Activated CD8-positive, alpha-beta T cell treated with anti-CD3 and anti-CD28 coated beads, Interleukin-2, amount 10 ng/mL, durations not matched to agents 7 days and 5 days (primary cell): ENCODE measurements around the gene KIF17. TPM values are rescaled to one million over a fixed set of nuclear protein-coding genes. Genes with fewer than 3 reads are reported as not detected.

Experiments
- ATAC-seq: fragments of 150-1000 bp; cut with Tn5 transposase; one replicate; pipeline ENCODE4 v1.10.0; 2021; ENCODE audit warnings: moderate library complexity
- CTCF ChIA-PET: fragments of 350-600 bp; sonication (Branson Sonifier 250); formaldehyde crosslinking; loops from one replicate; lab custom pipeline; 2021; ENCODE audit warnings: antibody characterized with exemption; lab: Charles Lee
- POLR2A ChIA-PET: fragments of 350-600 bp; sonication (Branson Sonifier 250); formaldehyde crosslinking; loops from one replicate; lab custom pipeline; 2021; ENCODE audit warnings: antibody characterized with exemption; lab: Charles Lee
- DNase-seq: peaks from one replicate; pipeline ENCODE4 v3.0.0-alpha.2; 2020
- H3K27ac Mint-ChIP-seq: one replicate; pipeline ENCODE4 v1.8.0; 2021; ENCODE audit warnings: mild to moderate bottlenecking, mixed read lengths
- H3K27me3 Mint-ChIP-seq: one replicate; pipeline ENCODE4 v1.8.0; 2021; ENCODE audit warnings: low read depth, mixed read lengths
- H3K36me3 Mint-ChIP-seq: one replicate; pipeline ENCODE4 v1.8.0; 2021; ENCODE audit warnings: low read depth, mixed read lengths
- H3K4me1 Mint-ChIP-seq: one replicate; pipeline ENCODE4 v1.8.0; 2021; ENCODE audit warnings: low read depth, mixed read lengths
- H3K4me3 Mint-ChIP-seq: one replicate; pipeline ENCODE4 v1.8.0; 2021; ENCODE audit warnings: mild to moderate bottlenecking, mixed read lengths
- H3K9me3 Mint-ChIP-seq: one replicate; pipeline ENCODE4 v1.8.0; 2022; ENCODE audit warnings: mixed read lengths; ENCODE audit not compliant: insufficient read depth
- total RNA-seq, 2 experiments: library from RNA; stranded (reverse); gene quantifications; one replicate each; pipeline ENCODE4 v1.2.3, GENCODE V29; 2021

KIF17 gene
- total RNA-seq, 2 experiments from 2014 or later = not detected

- H3K9me3 Mint-ChIP-seq = no peaks in the 10 kb centered on the region
- H3K4me1 Mint-ChIP-seq = no peaks in the 10 kb centered on the region
- ChIA-PET CTCF (interaction anchor here (0.8 to 3.3 kb wide), 4 partner anchors 10 to 489 kb away, joined by 3 to 26 read pairs (median 3); no protein-coding TSS in a partner anchor), POLR2A (interaction anchor here (0.6 to 1.0 kb wide), 2 partner anchors 18 to 80 kb away, joined by 3 read pairs; no protein-coding TSS in a partner anchor)
- no peaks in the 10 kb centered on the region for H3K27me3 Mint-ChIP-seq
- ATAC-seq (no peak), DNase-seq (no peak)
- no peak overlapping the region for H3K4me3 Mint-ChIP-seq
- H3K36me3 Mint-ChIP-seq = no peaks in the 10 kb centered on the region
- H3K27ac Mint-ChIP-seq = no peak overlapping the region
These were observed 11.0 kb downstream of the KIF17 start for GRCh38 chr1:20706841-20707240.

DNA sequence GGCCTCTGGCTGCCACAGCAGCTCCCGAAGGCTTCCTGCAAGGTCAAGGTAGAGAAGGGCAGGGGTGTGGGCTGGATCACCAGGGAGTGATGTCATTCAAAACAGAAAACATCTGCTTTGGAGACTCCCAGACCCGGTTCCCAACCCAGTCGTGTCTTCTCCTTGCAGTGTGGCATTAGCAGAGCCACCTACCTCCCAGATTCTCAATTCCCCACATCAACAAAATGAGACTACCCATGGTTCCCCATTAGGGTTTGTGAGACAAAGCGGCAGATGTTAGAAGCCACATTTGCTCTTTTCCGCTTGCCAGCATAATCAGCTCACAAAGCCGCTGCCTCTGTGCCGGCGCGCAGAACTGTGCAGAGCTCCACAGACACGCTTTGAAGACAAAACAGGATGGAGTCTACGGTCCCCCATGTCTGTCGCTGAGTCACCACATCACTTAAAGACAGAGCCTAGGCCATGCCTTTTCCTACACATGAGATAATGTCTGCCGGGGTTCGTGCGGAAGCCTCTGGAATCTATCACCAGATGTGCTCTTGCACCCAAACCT, 12.5 kb downstream of the KIF17 start:
- no peaks in the 10 kb centered on the region for H3K36me3 Mint-ChIP-seq
- H3K27me3 Mint-ChIP-seq = no peaks in the 10 kb centered on the region
- ChIA-PET POLR2A (interaction anchor here (0.6 kb wide), 1 partner anchor 823 kb away, joined by 3 read pairs; the partner anchor contains the start of gene OTUD3), CTCF (interaction anchor here (2.0 kb wide), 1 partner anchor 490 kb away, joined by 4 read pairs; no protein-coding TSS in a partner anchor)
- ATAC-seq (no peak), DNase-seq (no peak)
- no peak overlapping the region for H3K4me3 Mint-ChIP-seq
- H3K27ac Mint-ChIP-seq = no peak overlapping the region
- no peaks in the 10 kb centered on the region for H3K4me1 Mint-ChIP-seq
- no peaks in the 10 kb centered on the region for H3K9me3 Mint-ChIP-seq

DNA sequence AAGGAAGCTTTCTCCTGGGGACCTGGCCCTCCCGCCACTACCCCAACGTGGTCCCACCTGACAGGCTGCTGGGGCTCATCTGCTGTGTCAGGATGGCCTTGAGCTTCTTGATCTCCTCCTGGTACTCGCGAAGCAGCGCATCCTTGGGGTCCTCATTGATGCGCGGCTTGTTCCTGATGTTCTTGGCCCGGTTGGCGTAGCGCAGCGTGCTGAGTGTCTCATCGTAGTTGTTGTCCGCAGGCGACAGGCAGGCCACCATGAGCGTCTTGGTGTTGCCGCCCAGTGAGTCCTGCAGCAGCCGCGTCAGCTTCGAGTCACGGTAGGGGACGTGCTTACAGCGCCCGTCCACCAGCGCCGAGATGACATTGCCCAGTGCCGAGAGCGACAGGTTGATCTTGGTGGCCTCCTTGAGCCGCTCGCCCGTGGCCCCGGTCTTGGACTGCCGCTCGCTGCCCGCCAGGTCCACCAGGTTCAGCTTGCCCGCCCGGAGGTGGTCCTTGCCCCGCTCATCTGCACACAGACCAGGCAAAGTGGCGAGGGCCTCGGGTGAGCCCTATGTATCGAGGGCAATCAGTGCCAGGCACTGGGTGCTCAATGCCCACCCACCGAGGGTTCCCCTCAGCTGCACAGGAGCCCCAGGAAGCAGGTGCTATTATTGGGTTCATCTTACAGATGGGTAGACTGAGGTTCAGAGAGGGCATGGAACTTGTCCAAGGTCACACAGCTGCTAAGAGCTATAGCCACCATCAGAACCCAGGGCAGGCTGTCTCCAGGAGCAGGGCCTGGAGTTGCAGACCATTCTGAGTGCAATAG, 13.2 kb downstream of the KIF17 start:
- Mint-ChIP-seq H3K27ac (no peak overlapping the region), H3K36me3 (no peaks in the 10 kb centered on the region), H3K27me3 (no peaks in the 10 kb centered on the region), H3K4me3 (no peak overlapping the region), H3K4me1 (no peaks in the 10 kb centered on the region), H3K9me3 (no peaks in the 10 kb centered on the region)
- POLR2A ChIA-PET = interaction anchor here (0.6 kb wide), 1 partner anchor 823 kb away, joined by 3 read pairs; the partner anchor contains the start of gene OTUD3
- ATAC-seq (no peak), DNase-seq (no peak)
- CTCF ChIA-PET = interaction anchor here (2.0 kb wide), 1 partner anchor 490 kb away, joined by 4 read pairs; no protein-coding TSS in a partner anchor

DNA sequence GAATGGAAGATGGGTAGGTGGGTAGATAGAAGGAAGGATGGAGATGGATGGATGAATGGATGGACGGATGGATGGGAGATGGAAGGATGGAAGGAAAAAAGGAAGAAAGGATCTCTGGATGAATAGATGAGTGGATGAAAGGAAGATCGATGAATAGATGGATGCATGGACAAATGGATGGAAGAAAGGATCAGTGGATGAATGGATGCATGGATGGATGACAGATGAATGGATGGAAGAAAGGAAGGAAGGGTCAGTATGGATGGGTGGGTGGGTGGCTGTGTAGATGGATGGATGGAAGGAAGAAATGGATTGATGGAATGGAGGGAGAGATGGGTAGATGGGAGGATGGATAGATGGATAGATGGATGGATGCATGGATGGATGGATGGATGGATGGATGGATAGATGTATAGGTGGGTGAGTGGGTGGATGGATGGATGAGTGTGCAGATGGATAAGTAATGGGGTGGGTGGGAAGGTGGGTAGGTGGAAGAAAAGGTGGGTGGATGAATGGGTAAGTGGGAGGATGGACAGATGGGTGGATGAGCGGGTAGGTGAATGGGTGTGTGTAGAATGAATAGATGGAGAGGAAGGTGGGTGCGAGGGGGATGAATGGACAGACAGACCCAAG, 14.6 kb downstream of the KIF17 start:
- ChIA-PET POLR2A (no interaction called here), CTCF (interaction anchor here (2.0 kb wide), 1 partner anchor 492 kb away, joined by 4 read pairs; no protein-coding TSS in a partner anchor)
- no peaks in the 10 kb centered on the region for H3K27me3 Mint-ChIP-seq
- no peaks in the 10 kb centered on the region for H3K4me1 Mint-ChIP-seq
- no peaks in the 10 kb centered on the region for H3K36me3 Mint-ChIP-seq
- no peak for ATAC-seq
- H3K4me3 Mint-ChIP-seq = no peak overlapping the region
- no peaks in the 10 kb centered on the region for H3K9me3 Mint-ChIP-seq
- DNase-seq = no peak
- no peak overlapping the region for H3K27ac Mint-ChIP-seq

DNA sequence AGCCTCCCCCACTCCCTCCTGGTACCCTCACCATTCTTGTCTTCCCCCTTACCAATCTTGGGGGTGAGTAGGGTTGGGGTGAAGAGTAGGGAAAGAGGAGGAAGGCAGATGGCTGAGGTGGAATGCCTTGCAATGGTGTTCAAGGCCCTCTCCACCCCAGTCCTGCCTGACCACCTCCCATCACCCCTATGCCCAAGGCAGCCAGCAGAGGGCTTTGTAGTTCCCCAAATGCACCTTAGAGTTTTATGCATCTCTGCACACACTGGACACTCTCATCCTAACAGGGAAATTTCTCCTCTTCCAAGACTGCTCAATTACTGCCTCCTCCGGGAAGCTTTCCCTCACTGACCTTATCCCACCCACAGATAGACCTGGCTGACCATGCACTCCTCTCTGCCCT, 15.4 kb downstream of the KIF17 start:
- ChIA-PET POLR2A (no interaction called here), CTCF (interaction anchor here (0.9 kb wide), 1 partner anchor 492 kb away, joined by 3 read pairs; no protein-coding TSS in a partner anchor)
- H3K9me3 Mint-ChIP-seq = no peaks in the 10 kb centered on the region
- H3K4me3 Mint-ChIP-seq = no peak overlapping the region
- DNase-seq (no peak), ATAC-seq (no peak)
- no peak overlapping the region for H3K27ac Mint-ChIP-seq
- no peaks in the 10 kb centered on the region for H3K27me3 Mint-ChIP-seq
- H3K4me1 Mint-ChIP-seq = no peaks in the 10 kb centered on the region
- H3K36me3 Mint-ChIP-seq = no peaks in the 10 kb centered on the region

DNA sequence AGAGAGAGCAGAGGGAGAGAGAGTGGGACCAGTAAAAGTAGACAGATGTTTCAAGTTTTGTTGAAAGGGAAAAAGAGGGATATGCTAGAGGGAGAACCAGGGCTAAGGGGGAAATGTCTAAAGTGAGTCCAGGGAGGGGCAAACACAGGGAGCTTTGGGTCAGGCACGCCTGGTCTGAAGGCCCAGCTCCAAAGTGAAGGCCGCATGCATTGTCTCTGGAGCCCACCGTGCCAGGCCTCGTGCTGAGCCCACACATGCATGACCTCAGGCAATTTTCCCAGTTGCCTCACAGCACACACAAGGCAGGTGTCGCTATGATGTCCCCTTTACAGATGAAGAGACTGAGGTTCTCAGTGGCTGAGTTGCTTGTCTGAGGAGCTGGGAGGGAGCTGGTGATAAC, 16.0 kb downstream of the KIF17 start:
- no peaks in the 10 kb centered on the region for H3K9me3 Mint-ChIP-seq
- H3K36me3 Mint-ChIP-seq = no peaks in the 10 kb centered on the region
- ChIA-PET POLR2A (no interaction called here), CTCF (interaction anchor here (0.8 to 0.9 kb wide), 3 partner anchors 23 to 493 kb away, joined by 3 read pairs; no protein-coding TSS in a partner anchor)
- ATAC-seq (no peak), DNase-seq (no peak)
- H3K27me3 Mint-ChIP-seq = no peaks in the 10 kb centered on the region
- no peak overlapping the region for H3K4me3 Mint-ChIP-seq
- no peak overlapping the region for H3K27ac Mint-ChIP-seq
- H3K4me1 Mint-ChIP-seq = peaks cover 3% of the 10 kb centered on the region

- ChIA-PET CTCF (interaction anchor here (0.8 kb wide), 2 partner anchors 23 to 32 kb away, joined by 3 read pairs; no protein-coding TSS in a partner anchor), POLR2A (no interaction called here)
- no peaks in the 10 kb centered on the region for H3K27me3 Mint-ChIP-seq
- no peak overlapping the region for H3K27ac Mint-ChIP-seq
- ATAC-seq (no peak), DNase-seq (no peak)
- no peak overlapping the region for H3K4me3 Mint-ChIP-seq
- no peaks in the 10 kb centered on the region for H3K36me3 Mint-ChIP-seq
- H3K4me1 Mint-ChIP-seq = peaks cover 7% of the 10 kb centered on the region
- no peaks in the 10 kb centered on the region for H3K9me3 Mint-ChIP-seq
These were observed 16.4 kb downstream of the KIF17 start for GRCh38 chr1:20701446-20701845.

DNA sequence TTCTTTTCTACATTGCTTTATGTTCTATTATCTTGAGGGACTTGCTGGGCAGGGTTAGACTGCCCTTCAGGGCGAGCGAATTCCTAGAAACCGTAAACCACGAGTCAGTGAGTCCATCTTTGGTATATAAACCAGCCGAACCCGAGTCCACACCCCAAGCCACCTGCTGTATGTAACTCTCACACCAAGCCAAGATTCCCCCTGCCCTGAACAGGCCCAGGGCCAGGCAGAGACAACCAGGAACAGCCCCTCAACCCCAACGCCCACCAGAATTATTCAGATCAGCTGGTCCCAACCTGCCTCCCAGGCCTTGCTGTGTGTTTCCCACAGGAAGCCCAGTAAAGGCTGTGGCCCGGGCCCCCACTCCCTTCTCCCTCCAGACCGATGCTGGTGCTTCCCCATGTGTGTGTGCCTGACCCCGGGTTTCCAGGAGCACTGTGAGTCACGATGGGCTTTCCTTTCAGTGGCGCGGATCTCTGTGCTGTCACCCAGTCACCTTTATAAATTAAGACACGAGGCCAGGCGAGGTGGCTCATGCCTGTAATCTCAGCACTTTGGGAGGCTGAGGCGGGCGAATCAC, 17.1 kb downstream of the KIF17 start:
- CTCF ChIA-PET = no interaction called here
- Mint-ChIP-seq H3K4me3 (no peak overlapping the region), H3K9me3 (no peaks in the 10 kb centered on the region), H3K27ac (no peak overlapping the region), H3K27me3 (no peaks in the 10 kb centered on the region), H3K36me3 (no peaks in the 10 kb centered on the region), H3K4me1 (peaks cover 12% of the 10 kb centered on the region)
- ATAC-seq = no peak
- POLR2A ChIA-PET = no interaction called here
- DNase-seq = no peak

- ChIA-PET POLR2A (no interaction called here), CTCF (no interaction called here)
- H3K4me3 Mint-ChIP-seq = no peak overlapping the region
These were observed 18.2 kb downstream of the KIF17 start for GRCh38 chr1:20699558-20699957.

GRCh38 chr1:20698195-20698910, 19.5 kb downstream of the KIF17 start:
- DNase-seq (no peak), ATAC-seq (no peak)
- H3K27me3 Mint-ChIP-seq = peaks cover 3% of the 10 kb centered on the region
- no peak overlapping the region for H3K27ac Mint-ChIP-seq
- CTCF ChIA-PET = interaction anchor here (2.0 to 5.5 kb wide), 3 partner anchors 9 to 496 kb away, joined by 15 to 72 read pairs (median 26); no protein-coding TSS in a partner anchor
- H3K4me1 Mint-ChIP-seq = peaks cover 12% of the 10 kb centered on the region
- POLR2A ChIA-PET = no interaction called here
- H3K4me3 Mint-ChIP-seq = no peak overlapping the region
- H3K9me3 Mint-ChIP-seq = no peaks in the 10 kb centered on the region
- no peaks in the 10 kb centered on the region for H3K36me3 Mint-ChIP-seq

More at GRCh38 chr1:20699558-20699957, 18.2 kb downstream of the KIF17 start:
- ATAC-seq = no peak
- Mint-ChIP-seq H3K27ac (no peak overlapping the region), H3K4me1 (peaks cover 12% of the 10 kb centered on the region), H3K36me3 (no peaks in the 10 kb centered on the region), H3K9me3 (no peaks in the 10 kb centered on the region), H3K27me3 (peaks cover 3% of the 10 kb centered on the region)
- DNase-seq = no peak

GRCh38 chr1:20697563-20697962, 20.2 kb downstream of the KIF17 start:
- Mint-ChIP-seq H3K36me3 (no peaks in the 10 kb centered on the region), H3K27me3 (peaks cover 3% of the 10 kb centered on the region), H3K4me3 (no peak overlapping the region), H3K27ac (no peak overlapping the region), H3K4me1 (peaks cover 12% of the 10 kb centered on the region), H3K9me3 (no peaks in the 10 kb centered on the region)
- ChIA-PET POLR2A (interaction anchor here (1.0 kb wide), 1 partner anchor 88 kb away, joined by 3 read pairs; no protein-coding TSS in a partner anchor), CTCF (interaction anchor here (1.0 to 5.5 kb wide), 16 partner anchors 10 to 497 kb away, joined by 3 to 72 read pairs (median 6); partner anchors contain the start of genes DDOST and HP1BP3)
- no peak for ATAC-seq
- DNase-seq = no peak
